D721Med (cell line): ENCODE results near the gene SMIM32.

Experiments used
- DNase-seq: peaks from one replicate; pipeline ENCODE4 v3.0.0; 2011; ENCODE audit warnings: low spot score; ENCODE audit not compliant: insufficient read length
- FAIRE-seq: peaks from 2 replicates; lab custom pipeline; 2011; peaks lifted over from hg19 to GRCh38; lab: Jason Lieb, UNC
- CTCF ChIP-seq: IDR thresholded peaks from 2 replicates; pipeline ENCODE4 v1.5.1; 2012; ENCODE audit warnings: mild to moderate bottlenecking, control low read depth; ENCODE audit not compliant: insufficient read depth; ENCODE audit errors: missing control alignments

The SMIM32 gene

GRCh38 chr5:136192526-136193321 is at the start of gene SMIM32:
Gene SMIM32, minus strand, starts transcription at chr5:136193162. Its CDS starts 638 bp downstream, at chr5:136192524.
- DNase-seq = no peak
- TF ChIP-seq CTCF = no peak
- FAIRE-seq = no peak

- FAIRE-seq = no peak
- DNase-seq = peak; percentile 28
- no peak for TF ChIP-seq CTCF
Observed at GRCh38 chr5:136242611-136243010, 49.6 kb upstream of the SMIM32 start.

DNA sequence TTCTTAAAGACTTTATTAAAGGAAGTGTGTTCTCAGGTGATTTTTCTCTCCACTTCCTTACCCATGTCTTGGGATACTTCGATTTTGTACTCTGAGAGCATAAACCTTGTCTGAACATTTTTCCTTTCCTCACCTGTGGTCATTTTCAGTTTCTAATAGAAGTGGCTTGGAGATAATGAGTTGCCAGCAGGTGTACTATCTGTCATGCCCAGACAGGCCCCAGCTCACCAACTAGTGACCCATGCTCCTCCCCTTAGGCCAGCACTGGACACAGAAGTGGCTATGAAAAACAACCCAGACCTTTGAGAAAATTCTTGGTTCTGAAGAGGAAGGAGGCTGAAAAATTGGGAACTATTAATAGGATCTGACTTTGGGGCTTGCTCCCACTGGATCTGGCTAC is 49.2 kb upstream of the SMIM32 start:
- DNase-seq (no peak), FAIRE-seq (no peak)
- TF ChIP-seq CTCF = no peak

DNA sequence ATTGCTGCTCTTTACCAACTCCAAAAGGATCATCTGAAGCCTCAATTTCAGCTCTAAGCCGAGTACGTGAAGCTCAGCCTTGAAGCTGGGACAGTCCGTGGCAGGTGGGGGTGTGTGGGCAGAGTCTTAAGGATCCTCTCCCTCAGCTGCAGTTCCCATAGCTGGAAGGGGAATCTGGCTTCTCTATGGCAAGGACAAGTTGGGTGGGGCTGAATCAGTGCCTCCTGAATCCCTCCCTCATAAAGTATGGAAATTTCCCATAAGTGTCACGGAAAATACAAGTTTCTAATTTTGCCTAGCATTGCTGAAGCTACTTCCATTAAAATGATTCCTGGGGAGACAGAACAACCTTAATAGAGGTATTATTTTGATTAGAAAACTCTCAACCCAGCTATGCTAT is 47.9 kb upstream of the SMIM32 start:
- FAIRE-seq (no peak), DNase-seq (no peak)
- TF ChIP-seq CTCF = no peak

DNA sequence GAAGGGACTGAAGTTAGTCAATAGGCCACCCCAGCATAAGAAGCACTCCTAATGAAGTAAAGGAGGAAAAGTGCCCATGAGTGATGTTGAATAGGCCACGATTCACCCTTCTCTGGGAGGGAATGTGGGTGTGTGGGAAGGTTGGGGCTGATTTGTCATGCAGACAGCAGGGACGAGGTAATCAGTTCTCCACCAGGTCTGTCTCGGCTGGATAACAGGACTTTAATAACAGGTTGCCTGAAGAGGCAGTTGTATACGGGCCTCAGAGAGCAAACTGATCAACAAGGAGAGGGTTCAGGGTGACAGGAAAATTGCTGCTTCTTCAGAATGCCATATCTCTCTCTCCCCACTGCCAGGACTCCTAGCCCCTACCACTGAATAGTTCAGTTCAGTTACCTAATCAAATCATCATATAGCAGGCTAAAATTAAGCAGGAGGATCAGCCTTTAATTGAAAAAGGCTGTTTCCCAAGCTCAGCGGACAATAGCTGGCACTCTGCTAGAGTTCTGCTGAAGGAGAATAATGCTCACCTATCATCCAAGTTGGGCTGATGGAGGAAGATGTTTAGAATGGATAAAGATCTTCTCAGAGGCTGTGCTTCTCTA is 43.6 kb upstream of the SMIM32 start:
- DNase-seq (no peak), FAIRE-seq (no peak)
- TF ChIP-seq CTCF = no peak

DNA sequence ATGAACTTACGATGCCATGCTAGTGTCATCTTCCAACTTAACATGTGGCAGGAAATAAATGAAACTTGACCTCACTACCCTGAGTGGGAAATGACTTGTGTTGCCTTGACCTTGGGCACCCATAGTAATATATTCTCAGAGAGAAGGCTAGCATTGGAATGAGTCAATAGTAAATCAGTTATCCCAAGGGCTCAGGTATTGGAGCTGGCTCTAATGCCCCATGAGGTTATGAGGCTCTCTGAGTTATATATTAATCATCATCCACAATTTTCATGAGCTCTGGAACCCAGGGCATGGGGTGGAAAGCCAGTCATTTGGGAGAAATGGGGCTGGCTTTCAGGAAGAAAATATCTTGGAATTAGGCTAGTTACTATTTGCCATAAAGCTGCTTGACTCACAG is 42.4 kb upstream of the SMIM32 start:
- no peak for DNase-seq
- no peak for FAIRE-seq
- no peak for TF ChIP-seq CTCF

GRCh38 chr5:136232316-136232715 is 39.4 kb upstream of the SMIM32 start:
- TF ChIP-seq CTCF = no peak
- DNase-seq (no peak), FAIRE-seq (no peak)
